Motor neuron (in vitro differentiated cells): Measurements from ENCODE around the gene MAGI3. TPM values are rescaled to one million over a fixed set of nuclear protein-coding genes. Genes with fewer than 3 reads are reported as not detected.

Experiments used
- ATAC-seq, 8 experiments: fragments of 200-7000 bp; cut with Tn5 transposase; replicated peaks in 6 of 8; 2 replicates each; pipeline ENCODE4 v1.8.0; 2021; ENCODE audit warnings: mild to moderate bottlenecking in 8 of 8, moderate library complexity in 8 of 8
- H3K27ac ChIP-seq, 2 donors: fragments of 250-450 bp; sonication (Bioruptor Pico); 2 replicates each; pipeline ENCODE4 v1.9.0; 2021; ENCODE audit warnings: antibody characterized with exemption in 2 of 2, mild to moderate bottlenecking in 2 of 2, moderate library complexity in 1 of 2
- H3K4me1 ChIP-seq, 2 donors: fragments of 250-450 bp; sonication (Bioruptor Pico); replicated peaks in 1 of 2; 2 replicates each; pipeline ENCODE4 v1.6.1; 2021; ENCODE audit warnings: antibody characterized with exemption in 2 of 2, mild to moderate bottlenecking in 2 of 2, moderate library complexity in 1 of 2
- H3K4me3 ChIP-seq, 5 donors: fragments of 250-450 bp; sonication (Bioruptor Pico); 2 replicates each; pipeline ENCODE4 v1.9.0; 2021; ENCODE audit warnings: antibody characterized with exemption in 5 of 5, mild to moderate bottlenecking in 5 of 5, moderate library complexity in 4 of 5
- WGBS, 10 experiments: fragments of 450-650 bp; shearing (Covaris generic); methylation state at CpG; one replicate each; pipeline ENCODE4 v1.0.0; 2022; 5-methylcytosine and 5-hydroxymethylcytosine counted together
- in situ Hi-C, 9 experiments: fragments of 400-800 bp; cut with MboI; loops; one replicate each; pipeline ENCODE4 v1.15.0; 2021; ENCODE audit warnings: low sequenced_read_pairs in 9 of 9, low pct_unique_long_range_greater_than_20kb in 2 of 9; ENCODE audit not compliant: unreplicated experiment in 9 of 9
- total RNA-seq, 8 experiments: library from RNA; unstranded; fragments of 300-600 nt; gene quantifications; 2 replicates each; pipeline versions ENCODE4 v1.2.3 to v1.2.4, GENCODE V29; 2022

Gene MAGI3
- total RNA-seq, 8 experiments from 2014 or later = 3.9 to 21.3 (median 17.6) TPM

GRCh38 chr1:113517346-113517745 is 127.0 kb downstream of the MAGI3 start:
- in situ Hi-C loops = no loop called here
- no peak overlapping the region for H3K27ac ChIP-seq
- no peak for ATAC-seq
- H3K4me3 ChIP-seq = no peak overlapping the region
- no peaks in the 10 kb centered on the region for H3K4me1 ChIP-seq

GRCh38 chr1:113517983-113518382 is 127.7 kb downstream of the MAGI3 start:
- in situ Hi-C loops = no loop called here
- no peak for ATAC-seq
- Histone ChIP-seq H3K4me1 (no peaks in the 10 kb centered on the region), H3K4me3 (no peak overlapping the region), H3K27ac (no peak overlapping the region)

- H3K4me3 ChIP-seq = no peak overlapping the region
- H3K4me1 ChIP-seq = no peaks in the 10 kb centered on the region
- in situ Hi-C loops = no loop called here
- ATAC-seq = peak in 1 of 8 experiments; percentile 50
- no peak overlapping the region for H3K27ac ChIP-seq
Measured at GRCh38 chr1:113519556-113519955, 129.2 kb downstream of the MAGI3 start.

- 68 to 100% (median 90%) methylated on average over 1 to 4 of the region's 4 CpGs for WGBS, 10 experiments
- no peak for ATAC-seq
- Histone ChIP-seq H3K27ac (no peak overlapping the region), H3K4me3 (no peak overlapping the region), H3K4me1 (no peaks in the 10 kb centered on the region)
- in situ Hi-C loops = no loop called here
Measured at GRCh38 chr1:113530021-113530420, 139.7 kb downstream of the MAGI3 start.

GRCh38 chr1:113531321-113531720 is 141.0 kb downstream of the MAGI3 start:
- WGBS, 10 experiments = 13 to 100% (median 90%) methylated on average over 1 to 3 of the region's 3 CpGs; no CpG with 5 or more reads in 3 of the 10 experiments
- no peak overlapping the region for H3K27ac ChIP-seq
- in situ Hi-C loops = no loop called here
- no peak overlapping the region for H3K4me3 ChIP-seq
- H3K4me1 ChIP-seq = no peaks in the 10 kb centered on the region
- ATAC-seq = no peak

- no peaks in the 10 kb centered on the region for H3K4me1 ChIP-seq
- no peak overlapping the region for H3K27ac ChIP-seq
- H3K4me3 ChIP-seq = no peak overlapping the region
- WGBS, 10 experiments = 69 to 100% (median 91%) methylated on average over 1 to 3 of the region's 3 CpGs
- in situ Hi-C loops = no loop called here
- ATAC-seq = no peak
Measured at GRCh38 chr1:113533061-113533460, 142.7 kb downstream of the MAGI3 start.

- in situ Hi-C loops = no loop called here
- Histone ChIP-seq H3K4me3 (no peak overlapping the region), H3K4me1 (no peaks in the 10 kb centered on the region), H3K27ac (no peak overlapping the region)
- whole genome bisulfite sequencing, 10 experiments = 13 to 98% (median 73%) methylated on average over 1 to 4 of the region's 4 CpGs; no CpG with 5 or more reads in 1 of the 10 experiments
- peak in 3 of 8 experiments; percentile 39 to 62 (median 60) for ATAC-seq
Measured at GRCh38 chr1:113534130-113534817, 144.0 kb downstream of the MAGI3 start.

- Histone ChIP-seq H3K4me3 (no peak overlapping the region), H3K27ac (no peak overlapping the region), H3K4me1 (no peaks in the 10 kb centered on the region)
- in situ Hi-C loops = no loop called here
- 0 to 90% (median 60%) methylated on average over 1 of the region's 1 CpG; no CpG with 5 or more reads in 1 of the 10 experiments for WGBS, 10 experiments
- peak in 2 of 8 experiments; percentile 14 to 34 for ATAC-seq
Measured at GRCh38 chr1:113534875-113535274, 144.6 kb downstream of the MAGI3 start.

- WGBS, 10 experiments = 25 to 100% (median 89%) methylated on average over 1 of the region's 1 CpG
- no peak overlapping the region for H3K4me3 ChIP-seq
- peak in 2 of 8 experiments; percentile 38 to 39 for ATAC-seq
- no peaks in the 10 kb centered on the region for H3K4me1 ChIP-seq
- in situ Hi-C loops = no loop called here
- no peak overlapping the region for H3K27ac ChIP-seq
Measured at GRCh38 chr1:113536182-113536780, 146.0 kb downstream of the MAGI3 start.

- in situ Hi-C loops = no loop called here
- no peak for ATAC-seq
- 17 to 100% (median 83%) methylated on average over 1 to 3 of the region's 3 CpGs; no CpG with 5 or more reads in 2 of the 10 experiments for WGBS, 10 experiments
- H3K4me1 ChIP-seq = no peaks in the 10 kb centered on the region
- H3K27ac ChIP-seq = no peak overlapping the region
- no peak overlapping the region for H3K4me3 ChIP-seq
Measured at GRCh38 chr1:113538225-113538624, 147.9 kb downstream of the MAGI3 start.

- ATAC-seq = peak in 1 of 8 experiments; percentile 61
- H3K4me3 ChIP-seq = no peak overlapping the region
- H3K4me1 ChIP-seq = peaks cover 0 to 2% of the 10 kb centered on the region in 2 donors
- H3K27ac ChIP-seq = no peak overlapping the region
- WGBS, 10 experiments = 83 to 100% (median 100%) methylated on average over 1 to 3 of the region's 3 CpGs; no CpG with 5 or more reads in 3 of the 10 experiments
- in situ Hi-C loops = no loop called here
Measured at GRCh38 chr1:113540335-113540734, 150.0 kb downstream of the MAGI3 start.

GRCh38 chr1:113541106-113541505 is 150.8 kb downstream of the MAGI3 start:
- ATAC-seq = no peak
- WGBS, 10 experiments = 12 to 100% (median 90%) methylated on average over 2 of the region's 2 CpGs; no CpG with 5 or more reads in 1 of the 10 experiments
- Histone ChIP-seq H3K27ac (no peak overlapping the region), H3K4me3 (no peak overlapping the region), H3K4me1 (peaks cover 0 to 3% of the 10 kb centered on the region in 2 donors)
- in situ Hi-C loops = no loop called here

GRCh38 chr1:113542221-113542701 is 151.9 kb downstream of the MAGI3 start:
- 12 to 96% (median 82%) methylated on average over 2 to 6 of the region's 6 CpGs for WGBS, 10 experiments
- no peak overlapping the region for H3K27ac ChIP-seq
- H3K4me1 ChIP-seq = peaks cover 0 to 3% of the 10 kb centered on the region in 2 donors
- in situ Hi-C loops = no loop called here
- peak in 7 of 8 experiments; percentile 65 to 100 (median 87) for ATAC-seq
- H3K4me3 ChIP-seq = no peak overlapping the region

- 89 to 100% (median 100%) methylated on average over 1 of the region's 1 CpG; no CpG with 5 or more reads in 1 of the 10 experiments for WGBS, 10 experiments
- Histone ChIP-seq H3K27ac (no peak overlapping the region), H3K4me1 (peaks cover 0 to 3% of the 10 kb centered on the region in 2 donors), H3K4me3 (no peak overlapping the region)
- no peak for ATAC-seq
- in situ Hi-C loops = no loop called here
Measured at GRCh38 chr1:113543110-113543509, 152.8 kb downstream of the MAGI3 start.
